ENCODE measurements around the gene FHAD1. TPM values are rescaled to one million over a fixed set of nuclear protein-coding genes. Genes with fewer than 3 reads are reported as not detected.

Gene FHAD1
- total RNA-seq, 1 experiment from 2014 or later: 1.9 TPM

- Histone ChIP-seq H3K56ac (ENCODE audit: insufficient read length, low read depth, low read length) (no peak overlapping the region), H2BK12ac (ENCODE audit: insufficient read length, low read depth, low read length) (no peak overlapping the region), H3K79me1 (ENCODE audit: insufficient read depth, low read depth, low read length, poor library complexity, severe bottlenecking) (no peaks in the 10 kb centered on the region), H3T11ph (ENCODE audit: low read length) (no peak overlapping the region), H4K20me1 (ENCODE audit: control insufficient read depth, insufficient read depth, insufficient read length) (no peaks in the 10 kb centered on the region), H3K79me2 (ENCODE audit: insufficient read depth, low read length) (no peaks in the 10 kb centered on the region), H3K4ac (ENCODE audit: low read depth, low read length) (no peak overlapping the region), H3K4me1 (ENCODE audit: insufficient read depth, low read length) (peaks cover 4% of the 10 kb centered on the region; the same call in 1 of the 2 replicates), H2AK5ac (ENCODE audit: insufficient read length, low read length) (no peak overlapping the region), H3K23me2 (ENCODE audit: insufficient read length, low read depth, low read length, poor library complexity, severe bottlenecking) (no peaks in the 10 kb centered on the region), H2BK5ac (ENCODE audit: insufficient read length, low read length) (no peak overlapping the region), H4K5ac (ENCODE audit: insufficient read length, low read depth, low read length) (no peak overlapping the region), H3K18ac (ENCODE audit: insufficient read length, low read depth, low read length) (no peak overlapping the region), H2AFZ (ENCODE audit: low read length) (no peak overlapping the region), H3K23ac (ENCODE audit: insufficient read length, low read depth, low read length) (no peak overlapping the region), H3K9ac (ENCODE audit: extremely low read depth, insufficient read length, low read length) (no peak overlapping the region), H2BK120ac (ENCODE audit: low read depth, low read length, poor library complexity, severe bottlenecking) (no peak overlapping the region), H2BK20ac (ENCODE audit: low read depth, low read length, poor library complexity, severe bottlenecking) (no peak overlapping the region), H4K8ac (replicated peaks; ENCODE audit: insufficient read length, low read depth, low read length) (no peak overlapping the region), H3K9me3 (ENCODE audit: control insufficient read depth, low read depth, low read length) (no peaks in the 10 kb centered on the region), H3K27me3 (ENCODE audit: insufficient read depth, low read length) (no peaks in the 10 kb centered on the region; the same call in 1 of the 2 replicates), H3K27ac (ENCODE audit: insufficient read length, low read depth, low read length) (no peak overlapping the region), H3K14ac (ENCODE audit: insufficient read depth, low read length) (no peak overlapping the region), H2BK15ac (ENCODE audit: low read depth, low read length) (no peak overlapping the region), H3K4me2 (ENCODE audit: insufficient read depth, insufficient read length, low read length) (no peak overlapping the region), H4K91ac (ENCODE audit: insufficient read length, low read depth, low read length) (no peak overlapping the region)
- Mint-ChIP-seq H3K4me3 (no peak overlapping the region), H3K27me3 (ENCODE audit: low read depth) (peaks cover 68% of the 10 kb centered on the region), H3K9me3 (peaks cover 0 to 3% of the 10 kb centered on the region in 2 experiments; a peak in 2 of 5 replicates), H3K27ac (no peak overlapping the region), H3K36me3 (ENCODE audit: insufficient read depth in 1 of 3, low read depth in 3 of 3) (0 out of 7 replicates have a peak, but pooled peaks cover 0 to 4% (median 0%) of the 10 kb centered on the region in 3 experiments), H3K4me1 (peaks cover 31 to 32% of the 10 kb centered on the region in 2 experiments)
- no peak for DNase-seq
- TF ChIP-seq CTCF (conservative IDR thresholded peaks at IDR 0.05): no peak
- WGBS (ENCODE audit: extremely low coverage, insufficient read length, low lambda C conversion rate): no CpG with 5 or more reads among the region's 4 CpGs
Measured at GRCh38 chr1:15391366-15391765, 144.3 kb downstream of the FHAD1 start.
